Upper lobe of left lung (tissue), 6 donors: ENCODE results near the gene DNASE1L2. TPM values are rescaled to one million over a fixed set of nuclear protein-coding genes. Genes with fewer than 3 reads are reported as not detected.

Experiments used
- ATAC-seq, 2 donors: fragments of 200-7000 bp; cut with Tn5 transposase; one replicate each; pipeline ENCODE4 v1.9.1; 2022; ENCODE audit warnings: mild to moderate bottlenecking in 2 of 2, moderate library complexity in 2 of 2; ENCODE audit not compliant: low FRiP score in 2 of 2
- DNase-seq, 2 donors: peaks; one replicate each; pipeline ENCODE4 v3.0.0-alpha.2; 2019 to 2020
- H3K27ac ChIP-seq, 4 donors: fragments of 200-600 bp; sonication (generic); one replicate each; pipeline ENCODE4 v1.5.1; 2016 to 2019
- H3K27me3 ChIP-seq, 4 donors: fragments of 200-600 bp; sonication (generic); one replicate each; pipeline ENCODE4 v1.5.1; 2017 to 2019
- H3K36me3 ChIP-seq, 4 donors: fragments of 200-600 bp; sonication (generic); one replicate each; pipeline ENCODE4 v1.5.1; 2016 to 2019
- H3K4me1 ChIP-seq, 4 donors: fragments of 200-600 bp; sonication (generic); one replicate each; pipeline ENCODE4 v1.5.1; 2018 to 2019
- H3K4me3 ChIP-seq, 4 donors: fragments of 200-600 bp; sonication (generic); one replicate each; pipeline ENCODE4 v1.5.1; 2017 to 2019; ENCODE audit warnings: mild to moderate bottlenecking in 2 of 4, moderate library complexity in 1 of 4
- H3K9me3 ChIP-seq, 4 donors: fragments of 200-600 bp; sonication (generic); one replicate each; pipeline ENCODE4 v1.5.1; 2018 to 2019
- CTCF ChIP-seq, 6 experiments: fragments of 450-650 bp in 4 of 6; fragments of 200-600 bp in 2 of 6; sonication (generic) in 2 of 6; IDR thresholded peaks; one replicate each; pipeline ENCODE4 v1.5.1; 2016 to 2019; ENCODE audit warnings: antibody characterized with exemption in 6 of 6
- EP300 ChIP-seq, 4 donors: sonication (generic); formaldehyde crosslinking; IDR thresholded peaks; one replicate each; pipeline ENCODE4 v1.5.1; 2017; ENCODE audit warnings: antibody characterized with exemption in 4 of 4, control low read depth in 2 of 4
- POLR2A ChIP-seq, 4 donors: fragments of 450-650 bp; IDR thresholded peaks; one replicate each; pipeline ENCODE4 v1.5.1; 2016 to 2017; ENCODE audit warnings: antibody characterized with exemption in 4 of 4, mild to moderate bottlenecking in 2 of 4
- POLR2AphosphoS5 ChIP-seq, 2 donors: sonication (generic); formaldehyde crosslinking; IDR thresholded peaks; one replicate each; pipeline ENCODE4 v1.5.1; 2017; ENCODE audit warnings: antibody characterized with exemption in 2 of 2
- WGBS, 2 donors: methylation state at CpG; one replicate each; pipeline ENCODE4 v1.1.5; 2017 to 2018; 5-methylcytosine and 5-hydroxymethylcytosine counted together
- small RNA-seq, 4 donors: library from RNA; depleted of rRNA; stranded (forward); fragments of <200 nt; gene quantifications; one replicate each; pipeline ENCODE3, GENCODE V24; 2016
- total RNA-seq, 6 donors: library from RNA; depleted of rRNA in 4 of 6; stranded (reverse); fragments of >200 nt in 4 of 6; gene quantifications; one replicate each; pipeline versions ENCODE4 v1.1.0 to v1.2.1, GENCODE V29; 2016 to 2021
- donor health status: DM: no; HTN: no; CAD: no; lungs with moderate emphysema.
- donor health status: DM: no; HTN: yes; CAD: no; lungs with severe emphysema.

The DNASE1L2 gene
- total RNA-seq, 6 donors from 2014 or later = 0.79 to 2.1 (median 1.5) TPM; not detected in 2

DNA sequence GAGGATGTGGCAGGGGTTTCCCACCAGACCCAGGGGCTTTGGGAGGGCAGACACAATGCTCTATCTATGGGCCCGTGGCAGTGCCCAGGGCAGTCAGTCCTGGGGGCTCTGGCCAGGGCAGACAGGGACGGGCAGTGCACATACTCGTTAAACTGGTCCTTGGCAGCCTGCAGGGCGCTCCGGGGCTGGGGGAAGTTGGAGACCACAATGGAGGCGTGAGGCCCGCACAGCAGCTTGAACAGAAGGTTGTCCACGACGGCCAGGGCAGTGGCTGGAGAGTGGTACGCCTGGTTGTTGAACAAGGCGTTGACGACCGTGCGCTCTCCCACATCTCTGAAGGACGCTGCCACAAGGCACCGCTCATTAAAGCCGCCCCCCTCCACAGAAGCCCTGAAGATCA lies 50.3 kb downstream of the DNASE1L2 start:
- H3K36me3 ChIP-seq = peaks cover 33 to 89% (median 84%) of the 10 kb centered on the region in 4 donors
- 89 to 92% methylated on average over 10 to 17 of the region's 17 CpGs for WGBS, 2 donors
- no peak overlapping the region for H3K27ac ChIP-seq
- no peak for DNase-seq
- H3K4me3 ChIP-seq = no peak overlapping the region
- no peaks in the 10 kb centered on the region for H3K4me1 ChIP-seq
- TF ChIP-seq CTCF (IDR thresholded peaks at IDR 0.05) = no peak
- no peak for TF ChIP-seq POLR2A (IDR thresholded peaks at IDR 0.05)
- TF ChIP-seq POLR2AphosphoS5 (IDR thresholded peaks at IDR 0.05) = no peak
- TF ChIP-seq EP300 (IDR thresholded peaks at IDR 0.05) = no peak
- H3K9me3 ChIP-seq = no peaks in the 10 kb centered on the region
- ATAC-seq = peak in 1 of 2 donors; percentile 2
- H3K27me3 ChIP-seq = no peaks in the 10 kb centered on the region

- WGBS, 2 donors = 89% methylated on average over 32 of the region's 35 CpGs; no CpG with 5 or more reads in 1 of the 2 donors
- Histone ChIP-seq H3K36me3 (peaks cover 33 to 100% (median 85%) of the 10 kb centered on the region in 4 donors), H3K4me1 (no peaks in the 10 kb centered on the region), H3K27me3 (no peaks in the 10 kb centered on the region), H3K9me3 (no peaks in the 10 kb centered on the region), H3K27ac (no peak overlapping the region), H3K4me3 (no peak overlapping the region)
- TF ChIP-seq POLR2AphosphoS5 (IDR thresholded peaks at IDR 0.05) (no peak), POLR2A (IDR thresholded peaks at IDR 0.05) (no peak), CTCF (IDR thresholded peaks at IDR 0.05) (no peak)
- ATAC-seq (peak in 1 of 2 donors; percentile 3), DNase-seq (no peak)
Measured at GRCh38 chr16:2287916-2288547, 51.8 kb downstream of the DNASE1L2 start.

Small RNAs within 50 kb of the gene (small RNA-seq; reads per million reads assigned to genes)
- gene MIR3677 (0 reads per million in 4 donors), gene MIR4717 (0 reads per million in 4 donors)

Other genes with a start within 250 kb of the DNASE1L2 start
- 1 to 10 TPM in 1 of 6 donors, under 1 TPM in 3, not detected in 2; 0.15 to 1.4 (median 0.34) TPM for gene SYNGR3, start 246.5 kb upstream of the DNASE1L2 start, total RNA-seq
- gene ZNF598, start 226.6 kb upstream of the DNASE1L2 start, total RNA-seq = 10 to 100 TPM; 20.1 to 62.8 (median 41.7) TPM
- gene NPW, start 216.7 kb upstream of the DNASE1L2 start, total RNA-seq = under 1 TPM in 2 of 6 donors, not detected in 4; 0.67 to 0.80 TPM
- gene NHERF2, start 209.5 kb upstream of the DNASE1L2 start, total RNA-seq = 100 to 1,000 TPM; 131 to 604 (median 283) TPM
- 10 to 100 TPM; 17.8 to 43.6 (median 28.8) TPM for gene NTHL1, start 188.6 kb upstream of the DNASE1L2 start, total RNA-seq
- gene TSC2, start 188.5 kb upstream of the DNASE1L2 start, total RNA-seq = 100 to 1,000 TPM in 4 of 6 donors, 10 to 100 TPM in 2; 47.3 to 296 (median 118) TPM
- 100 to 1,000 TPM in 3 of 6 donors, 10 to 100 TPM in 3; 75.4 to 567 (median 106) TPM for gene PKD1, start 100.5 kb upstream of the DNASE1L2 start, total RNA-seq
- 1 to 10 TPM in 1 of 6 donors, under 1 TPM in 3, not detected in 2; 0.30 to 6.8 (median 0.85) TPM for gene RAB26, start 87.8 kb upstream of the DNASE1L2 start, total RNA-seq
- gene TRAF7, start 80.7 kb upstream of the DNASE1L2 start, total RNA-seq = 10 to 100 TPM; 34.6 to 72.6 (median 52.9) TPM
- gene CASKIN1, start 39.8 kb upstream of the DNASE1L2 start, total RNA-seq = 1 to 10 TPM in 1 of 6 donors, under 1 TPM in 2, not detected in 3; 0.06 to 1.0 (median 0.15) TPM
- 10 to 100 TPM; 24.6 to 93.2 (median 47.7) TPM for gene MLST8, start 31.0 kb upstream of the DNASE1L2 start, total RNA-seq
- 10 to 100 TPM in 3 of 6 donors, 1 to 10 TPM in 3; 4.0 to 70.2 (median 10.8) TPM for gene BRICD5, start 25.6 kb upstream of the DNASE1L2 start, total RNA-seq
- 10 to 100 TPM; 18.6 to 32.5 (median 21.7) TPM for gene PGP, start 21.6 kb upstream of the DNASE1L2 start, total RNA-seq
- 100 to 1,000 TPM in 1 of 6 donors, 10 to 100 TPM in 5; 24.9 to 153 (median 32.9) TPM for gene E4F1, start 12.9 kb upstream of the DNASE1L2 start, total RNA-seq
- gene ECI1, start 15.1 kb downstream of the DNASE1L2 start, total RNA-seq = 10 to 100 TPM; 48.1 to 75.5 (median 68.2) TPM
- gene RNPS1, start 31.7 kb downstream of the DNASE1L2 start, total RNA-seq = 100 to 1,000 TPM in 5 of 6 donors, 10 to 100 TPM in 1; 92.2 to 142 (median 114) TPM
- 100 to 1,000 TPM; 337 to 619 (median 455) TPM for gene ABCA3, start 104.3 kb downstream of the DNASE1L2 start, total RNA-seq
- gene CCNF, start 193.0 kb downstream of the DNASE1L2 start, total RNA-seq = 1 to 10 TPM; 2.7 to 5.2 (median 3.9) TPM
- 1 to 10 TPM in 4 of 6 donors, under 1 TPM in 1, not detected in 1; 0.61 to 2.7 (median 1.7) TPM for gene TEDC2, start 223.7 kb downstream of the DNASE1L2 start, total RNA-seq
- not detected for gene NTN3, start 234.9 kb downstream of the DNASE1L2 start, total RNA-seq
- 10 to 100 TPM; 25.9 to 49.6 (median 37.2) TPM for gene TBC1D24, start 238.7 kb downstream of the DNASE1L2 start, total RNA-seq